ENCODE measurements around the gene RIMS1.

The RIMS1 gene

GRCh38 chr6:72416744-72417465 is 530.6 kb downstream of the RIMS1 start:
- TF ChIP-seq EZH2phosphoT487 (conservative IDR thresholded peaks at IDR 0.05; ENCODE audit: low read length): no peak
- TF ChIP-seq CTCF (IDR thresholded peaks at IDR 0.05; ENCODE audit: insufficient read depth, low read length, poor library complexity, severe bottlenecking): no peak
- Histone ChIP-seq H3K9me2 (replicated peaks; ENCODE audit: insufficient read depth, low read length) (no peaks in the 10 kb centered on the region), H3K9ac (ENCODE audit: low read length) (no peak overlapping the region), H2AFZ (ENCODE audit: low read depth, low read length, severe bottlenecking) (no peak overlapping the region), H3K27ac (ENCODE audit: low read depth, low read length) (no peak overlapping the region), H3K4me3 (ENCODE audit: insufficient read depth, low read length, poor library complexity, severe bottlenecking) (no peak overlapping the region), H3K9me3 (ENCODE audit: insufficient read depth, low read length) (no peaks in the 10 kb centered on the region), H4K20me1 (ENCODE audit: low read depth, low read length) (no peaks in the 10 kb centered on the region), H3K36me3 (ENCODE audit: low read length) (no peaks in the 10 kb centered on the region), H3K79me2 (ENCODE audit: insufficient read depth, low read length) (no peaks in the 10 kb centered on the region), H3F3A (ENCODE audit: insufficient read depth) (no peaks in the 10 kb centered on the region), H3K27me3 (ENCODE audit: low read length) (no peaks in the 10 kb centered on the region), H3K4me2 (ENCODE audit: low read depth, low read length, poor library complexity, severe bottlenecking) (no peak overlapping the region)

- no peak overlapping the region for H3K4me3 ChIP-seq (ENCODE audit: insufficient read depth, low read length, poor library complexity, severe bottlenecking)
- no peak overlapping the region for H3K27ac ChIP-seq (ENCODE audit: low read depth, low read length)
- no peaks in the 10 kb centered on the region for H4K20me1 ChIP-seq (ENCODE audit: low read depth, low read length)
- H2AFZ ChIP-seq (ENCODE audit: low read depth, low read length, severe bottlenecking): no peak overlapping the region
- H3K9me3 ChIP-seq (ENCODE audit: insufficient read depth, low read length): no peaks in the 10 kb centered on the region
- H3K4me2 ChIP-seq (ENCODE audit: low read depth, low read length, poor library complexity, severe bottlenecking): no peak overlapping the region
- no peaks in the 10 kb centered on the region for H3K79me2 ChIP-seq (ENCODE audit: insufficient read depth, low read length)
- no peaks in the 10 kb centered on the region for H3F3A ChIP-seq (ENCODE audit: insufficient read depth)
- no peaks in the 10 kb centered on the region for H3K36me3 ChIP-seq (ENCODE audit: low read length)
- H3K9ac ChIP-seq (ENCODE audit: low read length): no peak overlapping the region
- H3K27me3 ChIP-seq (ENCODE audit: low read length): no peaks in the 10 kb centered on the region
- H3K9me2 ChIP-seq (replicated peaks; ENCODE audit: insufficient read depth, low read length): no peaks in the 10 kb centered on the region
- TF ChIP-seq CTCF (IDR thresholded peaks at IDR 0.05; ENCODE audit: insufficient read depth, low read length, poor library complexity, severe bottlenecking): no peak
- no peak for TF ChIP-seq EZH2phosphoT487 (conservative IDR thresholded peaks at IDR 0.05; ENCODE audit: low read length)
Observed at GRCh38 chr6:72417759-72418158, 531.4 kb downstream of the RIMS1 start.

GRCh38 chr6:72418495-72418894 is 532.1 kb downstream of the RIMS1 start:
- H3K9ac ChIP-seq (ENCODE audit: low read length): no peak overlapping the region
- no peaks in the 10 kb centered on the region for H3K79me2 ChIP-seq (ENCODE audit: insufficient read depth, low read length)
- H3K36me3 ChIP-seq (ENCODE audit: low read length): no peaks in the 10 kb centered on the region
- no peaks in the 10 kb centered on the region for H3K9me3 ChIP-seq (ENCODE audit: insufficient read depth, low read length)
- no peaks in the 10 kb centered on the region for H3K9me2 ChIP-seq (replicated peaks; ENCODE audit: insufficient read depth, low read length)
- no peak for TF ChIP-seq EZH2phosphoT487 (conservative IDR thresholded peaks at IDR 0.05; ENCODE audit: low read length)
- no peak for TF ChIP-seq CTCF (IDR thresholded peaks at IDR 0.05; ENCODE audit: insufficient read depth, low read length, poor library complexity, severe bottlenecking)
- no peaks in the 10 kb centered on the region for H3K27me3 ChIP-seq (ENCODE audit: low read length)
- no peak overlapping the region for H3K4me3 ChIP-seq (ENCODE audit: insufficient read depth, low read length, poor library complexity, severe bottlenecking)
- H3F3A ChIP-seq (ENCODE audit: insufficient read depth): no peaks in the 10 kb centered on the region
- no peak overlapping the region for H2AFZ ChIP-seq (ENCODE audit: low read depth, low read length, severe bottlenecking)
- H3K4me2 ChIP-seq (ENCODE audit: low read depth, low read length, poor library complexity, severe bottlenecking): no peak overlapping the region
- H3K27ac ChIP-seq (ENCODE audit: low read depth, low read length): no peak overlapping the region
- no peaks in the 10 kb centered on the region for H4K20me1 ChIP-seq (ENCODE audit: low read depth, low read length)

Data from SU-DHL-6 (cell line).